ENCODE measurements around the gene ALK. TPM values are rescaled to one million over a fixed set of nuclear protein-coding genes. Genes with fewer than 3 reads are reported as not detected.

The ALK gene
- total RNA-seq, 1 donor from 2014 or later: 9.6 TPM

DNA sequence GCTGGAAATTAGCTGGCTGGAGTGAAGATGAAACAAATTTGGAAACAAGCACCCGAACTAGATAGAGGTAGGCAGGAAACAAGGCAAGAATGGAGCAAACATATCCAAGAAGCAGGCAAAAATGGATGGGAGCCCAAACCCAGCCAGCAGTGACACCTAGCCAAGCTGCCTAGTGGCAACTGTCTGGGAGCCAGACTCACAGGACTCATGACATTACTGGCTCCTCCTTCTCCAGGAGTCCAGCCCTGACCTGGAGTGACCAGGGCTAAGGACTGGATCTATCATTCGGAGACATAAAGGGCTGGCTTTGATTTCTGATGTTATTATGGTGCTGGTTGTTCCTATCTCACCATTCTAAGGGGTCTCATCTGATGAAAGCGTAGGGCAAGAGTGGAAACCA is 21.3 kb upstream of the ALK start:
- TF ChIP-seq, protein P1, sequence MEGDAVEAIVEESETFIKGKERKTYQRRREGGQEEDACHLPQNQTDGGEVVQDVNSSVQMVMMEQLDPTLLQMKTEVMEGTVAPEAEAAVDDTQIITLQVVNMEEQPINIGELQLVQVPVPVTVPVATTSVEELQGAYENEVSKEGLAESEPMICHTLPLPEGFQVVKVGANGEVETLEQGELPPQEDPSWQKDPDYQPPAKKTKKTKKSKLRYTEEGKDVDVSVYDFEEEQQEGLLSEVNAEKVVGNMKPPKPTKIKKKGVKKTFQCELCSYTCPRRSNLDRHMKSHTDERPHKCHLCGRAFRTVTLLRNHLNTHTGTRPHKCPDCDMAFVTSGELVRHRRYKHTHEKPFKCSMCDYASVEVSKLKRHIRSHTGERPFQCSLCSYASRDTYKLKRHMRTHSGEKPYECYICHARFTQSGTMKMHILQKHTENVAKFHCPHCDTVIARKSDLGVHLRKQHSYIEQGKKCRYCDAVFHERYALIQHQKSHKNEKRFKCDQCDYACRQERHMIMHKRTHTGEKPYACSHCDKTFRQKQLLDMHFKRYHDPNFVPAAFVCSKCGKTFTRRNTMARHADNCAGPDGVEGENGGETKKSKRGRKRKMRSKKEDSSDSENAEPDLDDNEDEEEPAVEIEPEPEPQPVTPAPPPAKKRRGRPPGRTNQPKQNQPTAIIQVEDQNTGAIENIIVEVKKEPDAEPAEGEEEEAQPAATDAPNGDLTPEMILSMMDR (IDR thresholded peaks at IDR 0.05; ENCODE audit: partially characterized antibody, unreplicated experiment): no peak
- no peak overlapping the region for H3K27ac Mint-ChIP-seq (ENCODE audit: unreplicated experiment)
- H3K27me3 Mint-ChIP-seq (ENCODE audit: unreplicated experiment): peaks cover 4% of the 10 kb centered on the region
- no peaks in the 10 kb centered on the region for H3K4me1 Mint-ChIP-seq (ENCODE audit: low read depth, unreplicated experiment)
- peaks cover 7% of the 10 kb centered on the region for H3K36me3 Mint-ChIP-seq (ENCODE audit: unreplicated experiment)
- H3K9me3 Mint-ChIP-seq (ENCODE audit: unreplicated experiment): no peaks in the 10 kb centered on the region
- H3K4me3 Mint-ChIP-seq (ENCODE audit: unreplicated experiment): no peak overlapping the region
- DNase-seq: no peak

DNA sequence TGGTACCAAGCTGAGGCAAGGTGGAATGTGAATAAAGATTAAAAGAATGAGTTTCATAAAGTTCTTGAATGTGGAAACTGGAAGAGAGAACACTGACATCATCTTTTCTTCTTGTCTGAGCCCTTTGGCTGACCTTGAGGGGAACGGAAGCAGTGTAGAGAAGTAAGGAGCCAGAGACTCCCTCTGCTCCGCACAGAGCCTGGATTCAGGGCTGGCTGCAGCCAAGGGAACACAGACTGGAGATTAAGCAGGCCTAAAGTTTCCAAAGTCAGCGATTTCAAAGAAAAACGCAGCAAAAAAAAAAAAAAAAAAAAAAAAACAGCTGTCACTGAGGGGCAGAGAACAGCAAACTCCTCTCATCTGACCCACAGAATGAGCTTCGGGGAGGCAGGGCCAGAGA is 19.3 kb upstream of the ALK start:
- H3K4me1 Mint-ChIP-seq (ENCODE audit: low read depth, unreplicated experiment): no peaks in the 10 kb centered on the region
- DNase-seq: no peak
- H3K27ac Mint-ChIP-seq (ENCODE audit: unreplicated experiment): no peak overlapping the region
- H3K36me3 Mint-ChIP-seq (ENCODE audit: unreplicated experiment): peaks cover 7% of the 10 kb centered on the region
- no peaks in the 10 kb centered on the region for H3K9me3 Mint-ChIP-seq (ENCODE audit: unreplicated experiment)
- H3K27me3 Mint-ChIP-seq (ENCODE audit: unreplicated experiment): peaks cover 4% of the 10 kb centered on the region
- TF ChIP-seq, protein P1 (IDR thresholded peaks at IDR 0.05; ENCODE audit: partially characterized antibody, unreplicated experiment): no peak
- no peak overlapping the region for H3K4me3 Mint-ChIP-seq (ENCODE audit: unreplicated experiment)

DNA sequence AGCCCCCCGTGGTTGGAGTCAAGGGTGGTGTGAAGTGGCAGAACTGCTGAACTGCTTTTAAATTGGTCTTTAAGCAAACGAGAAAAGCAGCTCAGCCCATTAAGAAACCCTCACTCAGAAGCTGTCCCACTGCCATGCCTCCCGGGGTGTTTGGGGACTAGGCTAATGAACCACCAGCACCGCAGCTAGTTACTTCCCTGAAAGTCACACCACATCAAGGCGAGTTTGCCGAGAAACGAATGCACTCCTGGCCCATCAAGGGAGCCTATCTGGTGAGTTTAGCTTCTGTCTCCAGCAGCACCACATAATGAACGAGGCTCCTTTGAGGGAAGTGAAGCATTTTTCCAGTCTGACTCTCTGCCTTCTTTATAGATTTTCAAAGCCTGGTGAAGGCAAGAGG is 14.6 kb upstream of the ALK start:
- no peak overlapping the region for H3K4me3 Mint-ChIP-seq (ENCODE audit: unreplicated experiment)
- peaks cover 2% of the 10 kb centered on the region for H3K27me3 Mint-ChIP-seq (ENCODE audit: unreplicated experiment)
- no peak for DNase-seq
- H3K27ac Mint-ChIP-seq (ENCODE audit: unreplicated experiment): no peak overlapping the region
- TF ChIP-seq, protein P1 (IDR thresholded peaks at IDR 0.05; ENCODE audit: partially characterized antibody, unreplicated experiment): no peak
- no peaks in the 10 kb centered on the region for H3K4me1 Mint-ChIP-seq (ENCODE audit: low read depth, unreplicated experiment)
- H3K9me3 Mint-ChIP-seq (ENCODE audit: unreplicated experiment): no peaks in the 10 kb centered on the region
- no peaks in the 10 kb centered on the region for H3K36me3 Mint-ChIP-seq (ENCODE audit: unreplicated experiment)

DNA sequence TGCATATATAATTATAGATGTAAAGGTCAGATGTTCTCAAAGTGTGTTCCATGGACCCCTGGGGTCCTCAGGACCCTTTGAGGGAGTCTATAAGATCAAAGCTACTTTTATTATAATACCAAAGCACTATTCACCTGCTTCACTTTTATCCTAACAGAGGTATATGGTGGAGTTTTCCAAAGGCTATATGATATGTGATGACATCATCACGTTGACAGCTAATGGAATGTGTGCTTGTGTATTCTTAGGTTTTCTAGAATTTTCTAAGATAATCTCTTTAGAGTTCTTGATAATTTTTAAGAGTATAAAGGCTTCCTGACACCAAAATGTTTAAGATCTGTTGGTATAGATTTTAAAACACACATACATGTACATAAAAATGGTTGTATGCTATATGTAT is 10.4 kb upstream of the ALK start:
- Mint-ChIP-seq H3K9me3 (ENCODE audit: unreplicated experiment) (no peaks in the 10 kb centered on the region), H3K4me1 (ENCODE audit: low read depth, unreplicated experiment) (no peaks in the 10 kb centered on the region), H3K36me3 (ENCODE audit: unreplicated experiment) (no peaks in the 10 kb centered on the region), H3K27ac (ENCODE audit: unreplicated experiment) (no peak overlapping the region), H3K27me3 (ENCODE audit: unreplicated experiment) (peaks cover 2% of the 10 kb centered on the region), H3K4me3 (ENCODE audit: unreplicated experiment) (no peak overlapping the region)
- TF ChIP-seq, protein P1 (IDR thresholded peaks at IDR 0.05; ENCODE audit: partially characterized antibody, unreplicated experiment): no peak
- no peak for DNase-seq

DNA sequence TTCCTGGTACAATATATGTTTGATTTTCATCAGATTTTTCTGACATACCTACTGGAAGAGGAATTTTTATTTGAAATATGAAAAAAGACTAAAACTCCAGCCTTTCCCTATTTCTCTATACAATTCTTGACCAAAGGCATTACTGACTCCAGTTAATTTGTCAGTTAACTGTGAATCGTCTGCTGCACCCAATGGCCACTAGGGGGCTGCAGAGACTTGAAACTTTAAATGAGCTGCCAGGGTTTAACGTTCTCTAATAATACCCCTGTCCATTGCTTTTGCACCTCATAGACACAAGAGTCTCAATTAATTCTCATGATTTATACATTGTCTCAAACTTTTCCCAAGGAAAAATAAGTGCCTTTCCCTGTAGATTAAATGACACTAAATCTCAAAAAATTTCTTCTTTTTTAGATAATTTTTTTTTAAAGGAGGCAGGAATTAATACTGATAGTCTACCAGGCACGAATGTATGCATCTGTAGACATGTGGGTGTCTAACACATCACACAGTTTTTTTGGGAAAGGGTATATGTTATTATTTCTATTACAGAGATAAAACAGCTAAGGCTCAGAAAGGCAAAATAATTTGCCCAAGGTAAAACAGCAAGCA is 1.8 kb upstream of the ALK start:
- peaks cover 6% of the 10 kb centered on the region for H3K4me1 Mint-ChIP-seq (ENCODE audit: low read depth, unreplicated experiment)
- TF ChIP-seq, protein P1 (IDR thresholded peaks at IDR 0.05; ENCODE audit: partially characterized antibody, unreplicated experiment): peak; percentile 98
- no peak overlapping the region for H3K27ac Mint-ChIP-seq (ENCODE audit: unreplicated experiment)
- peaks cover 8% of the 10 kb centered on the region for H3K9me3 Mint-ChIP-seq (ENCODE audit: unreplicated experiment)
- peak overlapping the region; percentile 52 for H3K4me3 Mint-ChIP-seq (ENCODE audit: unreplicated experiment)
- DNase-seq: peak; percentile 67
- peaks cover 6% of the 10 kb centered on the region for H3K27me3 Mint-ChIP-seq (ENCODE audit: unreplicated experiment)
- H3K36me3 Mint-ChIP-seq (ENCODE audit: unreplicated experiment): no peaks in the 10 kb centered on the region

Measured in glutamatergic neuron (in vitro differentiated cells).